Stomach smooth muscle (tissue), 2 donors: ENCODE measurements around the gene FGF11.
A peak's percentile ranks its signal among the peaks of the same experiment; 100 is the strongest.

Experiments used
- H3K27ac ChIP-seq: one replicate; pipeline ENCODE4 v1.7.0; 2013; ENCODE audit warnings: mild to moderate bottlenecking, low read length, inconsistent platforms
- H3K27me3 ChIP-seq, 2 donors: one replicate each; pipeline ENCODE4 v1.7.0; 2013; ENCODE audit warnings: low read length in 2 of 2; ENCODE audit not compliant: insufficient read depth in 2 of 2, control insufficient read depth in 1 of 2
- H3K36me3 ChIP-seq, 2 donors: one replicate each; pipeline ENCODE4 v1.7.0; 2013; ENCODE audit warnings: low read length in 2 of 2; ENCODE audit not compliant: control insufficient read depth in 2 of 2, insufficient read depth in 2 of 2
- H3K4me1 ChIP-seq: one replicate; pipeline ENCODE4 v1.7.0; 2013; ENCODE audit warnings: low read length; ENCODE audit not compliant: control insufficient read depth, insufficient read depth
- H3K4me3 ChIP-seq, 2 donors: one replicate each; pipeline ENCODE4 v1.7.0; 2013; ENCODE audit warnings: low read length in 2 of 2
- H3K9ac ChIP-seq, 2 donors: one replicate each; pipeline ENCODE4 v1.7.0; 2013; ENCODE audit warnings: low read length in 2 of 2, mild to moderate bottlenecking in 1 of 2
- H3K9me3 ChIP-seq, 2 donors: one replicate each; pipeline ENCODE4 v1.7.0; 2013; ENCODE audit warnings: low read length in 2 of 2; ENCODE audit not compliant: control insufficient read depth in 2 of 2
- donor health status: healthy.
- donor health status: Pancreatic carcinoma.

FGF11 gene

DNA sequence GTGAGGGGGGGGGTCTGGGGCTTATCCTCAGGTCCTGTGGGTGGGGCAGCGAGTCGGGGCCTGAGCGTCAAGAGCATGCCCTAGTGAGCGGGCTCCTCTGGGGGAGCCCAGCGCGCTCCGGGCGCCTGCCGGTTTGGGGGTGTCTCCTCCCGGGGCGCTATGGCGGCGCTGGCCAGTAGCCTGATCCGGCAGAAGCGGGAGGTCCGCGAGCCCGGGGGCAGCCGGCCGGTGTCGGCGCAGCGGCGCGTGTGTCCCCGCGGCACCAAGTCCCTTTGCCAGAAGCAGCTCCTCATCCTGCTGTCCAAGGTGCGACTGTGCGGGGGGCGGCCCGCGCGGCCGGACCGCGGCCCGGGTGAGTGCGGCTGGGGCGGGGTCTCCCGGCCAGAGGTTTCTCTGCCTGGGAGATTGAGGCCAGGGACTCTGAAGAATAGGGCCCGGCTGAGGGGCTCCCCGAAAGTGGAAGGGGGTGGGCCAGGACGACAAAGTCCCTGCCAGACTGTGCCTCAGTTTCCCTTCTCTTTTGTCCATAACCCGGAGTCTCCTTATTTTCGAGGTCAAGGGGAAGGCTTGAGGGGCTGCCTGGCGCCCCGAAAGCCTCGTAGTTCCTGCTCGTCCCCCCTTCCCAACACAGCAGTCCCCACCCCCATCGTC is at the start of gene FGF11:
TSS of gene FGF11 (plus strand) at position 51 of the 651 bp plus-strand sequence. CDS start at position 160, 109 bp downstream.
- no peak within 1 kb of the TSS for H3K27ac ChIP-seq
- H3K4me3 ChIP-seq = peak within 1 kb of the TSS; percentile 49 to 51
- H3K27me3 ChIP-seq = peaks cover 64 to 73% of the 10 kb centered on the region in 2 donors
- no peaks in the 10 kb centered on the region for H3K9me3 ChIP-seq
- H3K4me1 ChIP-seq = peaks cover 46% of the 10 kb centered on the region
- H3K36me3 ChIP-seq = no peaks in the 10 kb centered on the region
- peak within 1 kb of the TSS in 1 of 2 donors; percentile 15 for H3K9ac ChIP-seq

DNA sequence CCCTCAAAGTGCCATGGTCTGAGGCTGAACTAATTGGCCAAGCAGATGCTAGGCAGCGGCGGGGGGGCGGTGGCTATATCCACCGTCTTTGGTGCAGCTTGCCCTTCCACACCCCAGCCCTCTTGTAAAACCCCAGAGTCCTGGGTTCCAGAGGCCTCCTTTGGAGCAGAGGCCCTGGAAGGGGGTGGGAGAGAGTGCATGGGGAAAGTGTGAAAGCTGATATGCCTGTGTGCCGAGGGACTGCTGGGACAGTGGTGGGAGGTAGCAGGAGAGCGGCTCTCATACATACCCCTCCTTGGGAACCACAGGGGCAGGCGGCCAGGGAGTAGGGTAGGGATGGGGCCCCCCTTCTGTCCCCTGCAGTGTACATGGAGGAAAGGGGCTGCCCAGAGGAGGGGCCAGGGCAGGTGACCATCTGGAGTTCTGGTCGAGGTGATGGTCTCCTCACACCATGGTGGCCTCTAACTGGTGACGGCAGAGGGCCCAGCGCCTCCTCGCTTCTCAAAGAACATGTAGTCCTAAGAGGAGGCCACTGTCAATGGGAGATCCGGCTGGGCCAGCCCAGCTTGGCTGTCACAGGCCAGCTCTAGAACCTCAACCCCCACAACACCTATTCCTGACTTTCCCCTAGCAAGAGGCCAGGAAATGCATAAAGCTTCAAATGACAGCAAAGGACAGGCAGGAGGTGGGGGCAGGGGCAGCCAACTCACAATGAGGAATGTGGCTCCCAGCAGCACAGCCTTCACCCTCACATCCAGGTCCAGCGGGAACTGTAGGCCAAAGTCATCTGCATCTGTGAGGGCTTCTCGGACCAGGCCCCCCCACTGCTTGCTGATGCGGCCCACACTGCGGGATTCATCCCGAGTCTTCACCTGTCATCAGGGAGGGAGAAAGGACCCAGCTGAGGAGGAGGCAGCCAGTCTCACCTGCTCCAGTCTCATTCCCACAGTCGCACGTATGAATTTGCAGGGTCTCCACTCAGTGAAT is 49.1 kb upstream of the FGF11 start:
- peaks cover 20% of the 10 kb centered on the region for H3K4me1 ChIP-seq
- H3K9me3 ChIP-seq = no peaks in the 10 kb centered on the region
- H3K9ac ChIP-seq = no peak overlapping the region
- no peaks in the 10 kb centered on the region for H3K27me3 ChIP-seq
- no peak overlapping the region for H3K27ac ChIP-seq
- peaks cover 6 to 16% of the 10 kb centered on the region in 2 donors for H3K36me3 ChIP-seq
- no peak overlapping the region for H3K4me3 ChIP-seq

DNA sequence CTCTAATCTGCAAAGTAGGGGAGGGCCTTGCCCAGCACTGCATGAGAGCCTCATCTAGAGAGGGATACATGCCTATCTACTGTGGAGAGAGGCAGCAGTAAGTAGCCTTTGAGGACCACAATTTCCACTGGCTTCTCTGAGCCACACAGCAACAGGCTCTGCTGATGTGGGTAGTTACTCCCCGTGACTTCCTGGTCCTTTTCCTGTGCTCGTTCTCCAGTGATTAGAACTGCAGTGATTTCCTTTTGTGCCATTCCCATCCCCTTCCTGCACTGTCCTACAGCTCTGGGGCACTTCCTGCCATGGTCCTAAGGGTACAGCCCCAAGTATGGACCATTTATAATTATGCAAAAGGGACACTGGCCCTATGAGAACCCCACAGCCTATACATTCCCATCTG is 48.0 kb upstream of the FGF11 start:
- no peak overlapping the region for H3K4me3 ChIP-seq
- no peaks in the 10 kb centered on the region for H3K27me3 ChIP-seq
- H3K27ac ChIP-seq = no peak overlapping the region
- H3K36me3 ChIP-seq = peaks cover 6 to 16% of the 10 kb centered on the region in 2 donors
- peak overlapping the region in 1 of 2 donors; percentile 27 for H3K9ac ChIP-seq
- no peaks in the 10 kb centered on the region for H3K9me3 ChIP-seq
- H3K4me1 ChIP-seq = peaks cover 20% of the 10 kb centered on the region

DNA sequence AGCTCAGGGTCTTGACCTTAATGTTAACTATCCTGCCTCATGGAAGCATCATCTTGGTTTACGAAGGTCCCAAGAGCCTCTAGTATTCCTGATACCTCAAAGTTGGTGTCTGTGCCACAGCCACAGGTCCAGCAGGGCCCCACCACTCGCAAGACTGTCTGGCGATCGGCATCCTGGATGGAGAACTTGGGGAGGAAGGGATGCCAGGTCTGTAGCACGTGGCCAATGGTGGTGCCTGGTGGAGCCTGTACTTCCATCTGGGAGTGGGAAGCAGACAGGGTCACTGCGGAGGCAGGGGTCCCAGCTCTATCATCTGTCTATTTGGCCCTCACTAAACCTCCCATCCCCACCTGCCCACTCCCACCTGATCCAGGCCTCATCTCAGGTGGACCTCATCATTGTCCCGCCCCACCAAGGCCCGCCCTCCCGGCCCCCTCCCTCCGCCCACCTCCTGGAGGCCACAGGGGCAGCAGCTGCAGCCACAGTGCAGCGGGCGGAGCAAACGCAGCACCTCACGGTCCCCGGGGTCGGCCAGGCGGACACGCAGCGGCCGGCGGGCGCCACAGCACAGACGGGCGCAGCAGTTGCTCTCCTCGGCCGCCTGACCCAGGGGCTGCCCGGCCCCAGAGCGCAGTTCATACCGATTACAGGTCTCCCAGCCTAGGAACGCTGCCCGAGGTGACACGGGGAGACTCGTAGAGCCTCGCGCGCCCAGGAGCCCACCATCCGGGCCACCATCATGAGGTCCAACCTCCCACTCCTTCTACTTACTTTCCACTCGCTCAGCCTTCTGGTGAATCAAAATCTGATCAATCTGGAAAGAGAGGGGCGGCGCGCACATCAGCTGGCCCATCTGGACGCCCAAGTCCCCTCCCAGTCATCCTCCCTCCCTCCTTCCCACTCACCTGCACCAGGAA is 46.4 kb upstream of the FGF11 start:
- H3K27me3 ChIP-seq = no peaks in the 10 kb centered on the region
- H3K27ac ChIP-seq = no peak overlapping the region
- H3K4me1 ChIP-seq = peaks cover 20% of the 10 kb centered on the region
- H3K9me3 ChIP-seq = no peaks in the 10 kb centered on the region
- H3K9ac ChIP-seq = peak overlapping the region in 1 of 2 donors; percentile 73
- peak overlapping the region; percentile 76 to 84 for H3K4me3 ChIP-seq
- H3K36me3 ChIP-seq = peaks cover 6 to 16% of the 10 kb centered on the region in 2 donors

DNA sequence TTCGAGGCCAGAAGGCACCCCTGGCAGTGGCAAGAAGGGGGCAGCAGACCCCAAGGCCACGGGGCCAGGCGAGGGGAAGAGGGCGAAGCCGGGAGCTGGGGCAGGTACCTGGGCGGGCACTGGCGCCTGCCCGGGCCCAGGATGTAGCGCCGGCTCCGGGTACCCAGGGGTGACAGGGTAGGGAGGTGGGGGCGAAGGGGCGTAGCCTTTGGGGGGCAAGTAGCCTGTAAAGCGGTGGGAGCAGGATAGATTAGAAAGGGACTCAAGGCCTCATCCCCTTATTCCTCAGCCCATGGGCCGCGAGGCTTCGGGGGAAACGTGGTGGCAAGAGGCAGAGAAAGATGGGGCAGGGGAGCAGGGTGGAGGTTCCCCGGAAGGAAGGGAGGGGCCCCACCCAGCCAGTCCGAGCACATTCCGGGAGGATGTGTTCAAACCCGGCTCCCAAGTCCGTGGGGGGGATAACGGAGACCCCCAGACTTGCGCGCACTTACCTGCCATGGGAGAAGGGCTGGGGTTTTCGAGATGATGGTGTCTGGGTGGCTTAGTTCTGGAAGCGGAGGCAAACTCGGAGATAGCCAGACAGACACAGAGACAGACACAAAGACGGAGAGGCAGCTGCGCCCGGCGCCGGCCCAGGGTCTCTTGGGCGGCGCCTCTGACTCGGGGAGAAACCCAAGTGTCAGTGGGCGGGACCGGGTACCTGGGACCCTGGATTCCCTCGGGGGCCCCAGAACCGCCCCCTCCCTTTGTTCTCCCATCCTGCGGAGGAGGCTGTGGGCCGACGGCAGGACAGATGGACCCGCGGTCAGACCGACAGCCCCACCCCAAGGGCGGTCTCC is 45.5 kb upstream of the FGF11 start:
- peak overlapping the region; percentile 76 to 84 for H3K4me3 ChIP-seq
- no peaks in the 10 kb centered on the region for H3K27me3 ChIP-seq
- H3K4me1 ChIP-seq = peaks cover 20% of the 10 kb centered on the region
- H3K9ac ChIP-seq = peak overlapping the region; percentile 73 to 84
- H3K27ac ChIP-seq = peak overlapping the region; percentile 69
- no peaks in the 10 kb centered on the region for H3K9me3 ChIP-seq
- peaks cover 6 to 16% of the 10 kb centered on the region in 2 donors for H3K36me3 ChIP-seq

DNA sequence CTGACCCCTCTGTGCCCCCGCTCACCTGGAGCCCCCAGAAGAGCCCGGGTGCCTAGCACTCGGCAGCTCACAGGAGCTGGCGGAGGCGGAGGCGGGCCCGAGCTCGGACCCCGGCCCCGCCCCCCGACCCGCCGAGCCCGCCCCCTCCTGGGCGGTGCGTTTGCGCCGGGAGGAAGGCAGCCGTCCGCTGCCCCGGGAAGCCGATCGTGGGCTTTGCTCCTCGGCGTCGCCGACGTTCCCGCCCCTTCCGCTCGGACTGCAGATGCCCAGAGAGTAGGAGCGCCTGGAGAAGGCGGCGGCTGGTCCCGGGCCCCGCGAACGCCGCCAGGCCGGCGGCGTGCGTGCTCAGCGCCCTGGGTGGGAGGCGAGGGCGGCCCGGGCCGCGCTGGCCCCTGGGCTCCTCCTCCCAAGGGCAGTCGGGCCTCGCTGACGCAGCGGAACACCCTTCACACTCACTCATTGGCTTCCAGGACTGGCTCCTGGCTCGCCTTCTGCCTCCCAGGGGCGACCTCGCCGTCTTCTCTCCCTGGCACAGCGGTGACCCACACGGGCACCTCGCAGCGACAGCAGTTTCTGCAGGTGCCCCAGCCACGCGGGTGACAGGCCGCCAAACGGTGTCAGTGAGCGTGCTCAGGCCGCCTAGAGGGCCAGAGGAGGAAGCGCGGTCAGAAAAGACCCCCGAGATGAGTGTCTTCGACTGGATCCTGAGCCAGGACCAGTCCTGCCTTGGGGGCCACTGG is 44.7 kb upstream of the FGF11 start, which contains the start of gene PLSCR3:
TSS of gene PLSCR3 (minus strand) at position 74 of the 740 bp plus-strand sequence. CDS start 415 bp downstream, outside the sequence.
- H3K36me3 ChIP-seq = peaks cover 6 to 12% of the 10 kb centered on the region in 2 donors

DNA sequence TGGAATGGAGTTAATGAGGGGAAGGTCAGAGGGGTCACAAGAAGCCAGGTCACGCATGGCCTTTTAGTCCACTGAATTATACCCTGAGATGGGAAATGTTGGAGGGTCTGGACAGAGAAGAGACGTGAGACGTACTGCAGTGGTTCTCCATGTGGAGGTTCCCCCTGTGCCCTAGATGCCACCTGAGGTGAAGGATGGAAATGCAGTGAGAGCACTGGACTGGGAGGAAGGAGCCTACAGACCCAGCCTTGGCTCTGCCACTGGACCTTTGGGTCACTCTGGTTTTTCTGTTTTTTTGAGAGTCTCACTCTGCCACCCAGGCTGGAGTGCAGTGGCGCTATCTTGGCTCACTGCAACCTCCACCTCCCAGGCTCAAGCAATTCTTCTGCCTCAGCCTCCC is 43.2 kb upstream of the FGF11 start:
- Histone ChIP-seq H3K4me3 (no peak overlapping the region), H3K9ac (no peak overlapping the region), H3K9me3 (no peaks in the 10 kb centered on the region), H3K36me3 (peaks cover 0 to 3% of the 10 kb centered on the region in 2 donors), H3K27ac (no peak overlapping the region), H3K4me1 (peaks cover 18% of the 10 kb centered on the region), H3K27me3 (no peaks in the 10 kb centered on the region)

More for the DNA sequence above, 44.7 kb upstream of the FGF11 start, which contains the start of gene PLSCR3:
- Histone ChIP-seq H3K9me3 (no peaks in the 10 kb centered on the region), H3K4me1 (peaks cover 20% of the 10 kb centered on the region), H3K9ac (peak within 1 kb of the TSS; percentile 73 to 92), H3K27ac (peak within 1 kb of the TSS; percentile 69), H3K4me3 (peak within 1 kb of the TSS; percentile 76 to 84), H3K27me3 (no peaks in the 10 kb centered on the region)

DNA sequence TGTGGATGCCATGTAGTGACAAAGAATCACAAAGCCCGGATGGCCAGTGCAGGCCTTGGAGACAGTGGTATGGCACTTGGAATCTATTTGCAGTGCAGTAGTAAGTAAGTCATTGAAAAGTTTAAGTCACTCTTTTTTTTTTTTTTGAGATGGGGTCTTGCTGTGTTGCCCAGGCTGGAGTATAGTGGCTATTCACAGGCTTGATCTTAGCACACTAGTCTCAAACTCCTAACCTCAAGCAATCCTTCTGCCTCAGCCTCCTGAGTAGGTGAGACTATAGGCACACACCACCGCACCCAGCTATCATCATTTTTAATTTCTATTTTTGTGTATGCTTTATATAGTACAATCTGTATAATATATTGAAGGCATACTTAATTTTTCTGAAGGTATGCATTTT is 40.7 kb upstream of the FGF11 start:
- H3K27ac ChIP-seq = no peak overlapping the region
- H3K27me3 ChIP-seq = no peaks in the 10 kb centered on the region
- no peak overlapping the region for H3K4me3 ChIP-seq
- H3K4me1 ChIP-seq = peaks cover 22% of the 10 kb centered on the region
- no peak overlapping the region for H3K9ac ChIP-seq
- no peaks in the 10 kb centered on the region for H3K36me3 ChIP-seq
- no peaks in the 10 kb centered on the region for H3K9me3 ChIP-seq

DNA sequence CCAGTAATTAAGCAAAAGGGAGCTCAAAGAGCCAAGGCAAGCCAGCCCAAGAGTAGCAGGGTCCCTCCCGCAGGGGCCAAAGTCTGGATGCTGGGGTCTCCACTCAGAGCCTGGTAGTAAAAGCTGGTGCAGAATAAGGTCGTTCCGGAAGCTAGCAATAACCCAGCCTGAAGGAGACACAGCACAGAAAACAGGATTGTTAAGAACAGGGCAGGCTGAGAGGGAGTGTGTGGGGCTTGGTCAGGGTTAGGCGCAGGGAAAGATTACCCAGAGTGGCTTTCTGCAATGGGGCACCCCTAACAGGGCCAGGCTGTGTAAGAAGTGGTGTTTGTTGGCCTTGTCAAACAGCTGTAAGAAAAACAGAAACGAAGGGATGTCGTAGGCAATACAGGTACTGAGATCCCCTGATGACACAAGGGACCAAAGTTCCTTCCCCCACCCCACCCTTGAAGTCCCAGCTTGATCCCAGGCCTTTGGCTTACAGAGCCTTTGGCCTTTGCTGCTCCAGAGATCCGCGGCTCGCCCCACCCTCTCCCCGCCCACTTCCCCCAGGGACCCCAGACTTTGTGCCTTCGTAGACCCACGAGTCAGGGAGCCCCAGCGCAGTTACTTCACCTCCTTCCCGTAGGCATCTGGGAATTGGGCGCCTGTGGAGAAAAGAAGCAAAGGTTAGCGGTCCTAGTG is 36.1 kb upstream of the FGF11 start:
- Histone ChIP-seq H3K27ac (peak overlapping the region; percentile 79), H3K36me3 (no peaks in the 10 kb centered on the region), H3K9ac (peak overlapping the region; percentile 71 to 78), H3K9me3 (no peaks in the 10 kb centered on the region), H3K27me3 (no peaks in the 10 kb centered on the region), H3K4me3 (peak overlapping the region; percentile 81 to 82), H3K4me1 (peaks cover 18% of the 10 kb centered on the region)
